ENCODE measurements around the gene FBN1.

The FBN1 gene

GRCh38 chr15:48652510-48653076 lies 7.1 kb upstream of the FBN1 start:
- no peak for DNase-seq (ENCODE audit: low read depth, low spot score)

- no peak for DNase-seq (ENCODE audit: low read depth, low spot score)
Observed at GRCh38 chr15:48650931-48651330, 5.4 kb upstream of the FBN1 start.

- peak; percentile 54 for DNase-seq (ENCODE audit: low read depth, low spot score)
Observed at GRCh38 chr15:48647962-48648361, 2.5 kb upstream of the FBN1 start.

GRCh38 chr15:48646331-48646730 lies 822 bp upstream of the FBN1 start:
- DNase-seq (ENCODE audit: low read depth, low spot score), result no peak

- peak; percentile 85 for DNase-seq (ENCODE audit: low read depth, low spot score)
Observed at GRCh38 chr15:48644827-48645557, 517 bp downstream of the FBN1 start.

GRCh38 chr15:48644467-48644826 lies 1.1 kb downstream of the FBN1 start:
- no peak for DNase-seq (ENCODE audit: low read depth, low spot score)

GRCh38 chr15:48643776-48644466 lies 1.6 kb downstream of the FBN1 start:
- DNase-seq (ENCODE audit: low read depth, low spot score), result peak; percentile 44

- DNase-seq (ENCODE audit: low read depth, low spot score), result no peak
Observed at GRCh38 chr15:48643206-48643605, 2.3 kb downstream of the FBN1 start.

GRCh38 chr15:48642795-48643194 lies 2.7 kb downstream of the FBN1 start:
- no peak for DNase-seq (ENCODE audit: low read depth, low spot score)

GRCh38 chr15:48641416-48641815 lies 4.1 kb downstream of the FBN1 start:
- peak; percentile 60 for DNase-seq (ENCODE audit: low read depth, low spot score)

- DNase-seq (ENCODE audit: low read depth, low spot score), result no peak
Observed at GRCh38 chr15:48638963-48639362, 6.5 kb downstream of the FBN1 start.

- no peak for DNase-seq (ENCODE audit: low read depth, low spot score)
Observed at GRCh38 chr15:48637639-48638038, 7.9 kb downstream of the FBN1 start.

GRCh38 chr15:48636511-48636910 lies 9.0 kb downstream of the FBN1 start:
- peak; percentile 37 for DNase-seq (ENCODE audit: low read depth, low spot score)

- DNase-seq (ENCODE audit: low read depth, low spot score), result peak; percentile 56
Observed at GRCh38 chr15:48634893-48635292, 10.6 kb downstream of the FBN1 start.

- no peak for DNase-seq (ENCODE audit: low read depth, low spot score)
Observed at GRCh38 chr15:48634096-48634495, 11.4 kb downstream of the FBN1 start.

- DNase-seq (ENCODE audit: low read depth, low spot score), result no peak
Observed at GRCh38 chr15:48632651-48633050, 12.9 kb downstream of the FBN1 start.

- DNase-seq (ENCODE audit: low read depth, low spot score), result no peak
Observed at GRCh38 chr15:48631176-48631770, 14.2 kb downstream of the FBN1 start.

- DNase-seq (ENCODE audit: low read depth, low spot score), result no peak
Observed at GRCh38 chr15:48630245-48630644, 15.3 kb downstream of the FBN1 start.

GRCh38 chr15:48628832-48629231 lies 16.7 kb downstream of the FBN1 start:
- DNase-seq (ENCODE audit: low read depth, low spot score), result no peak

GRCh38 chr15:48627260-48627940 lies 18.1 kb downstream of the FBN1 start:
- DNase-seq (ENCODE audit: low read depth, low spot score), result peak; percentile 55

GRCh38 chr15:48625126-48625525 lies 20.4 kb downstream of the FBN1 start:
- peak; percentile 96 for DNase-seq (ENCODE audit: low read depth, low spot score)

- peak; percentile 74 for DNase-seq (ENCODE audit: low read depth, low spot score)
Observed at GRCh38 chr15:48624700-48625099, 20.8 kb downstream of the FBN1 start.
